ENCODE measurements around the gene MYH9.

GRCh38 chr22:36249160-36249559 is 138.6 kb downstream of the MYH9 start:
- TF ChIP-seq TAF1 (conservative IDR thresholded peaks at IDR 0.05) (no peak), JUND (IDR thresholded peaks at IDR 0.05) (no peak), ATF3 (IDR thresholded peaks at IDR 0.05) (no peak), EGR1 (IDR thresholded peaks at IDR 0.05; ENCODE audit: low read depth in 2 of 2) (no peak), HNF4G (IDR thresholded peaks at IDR 0.05) (no peak)
- TF ChIP-seq, protein P1, sequence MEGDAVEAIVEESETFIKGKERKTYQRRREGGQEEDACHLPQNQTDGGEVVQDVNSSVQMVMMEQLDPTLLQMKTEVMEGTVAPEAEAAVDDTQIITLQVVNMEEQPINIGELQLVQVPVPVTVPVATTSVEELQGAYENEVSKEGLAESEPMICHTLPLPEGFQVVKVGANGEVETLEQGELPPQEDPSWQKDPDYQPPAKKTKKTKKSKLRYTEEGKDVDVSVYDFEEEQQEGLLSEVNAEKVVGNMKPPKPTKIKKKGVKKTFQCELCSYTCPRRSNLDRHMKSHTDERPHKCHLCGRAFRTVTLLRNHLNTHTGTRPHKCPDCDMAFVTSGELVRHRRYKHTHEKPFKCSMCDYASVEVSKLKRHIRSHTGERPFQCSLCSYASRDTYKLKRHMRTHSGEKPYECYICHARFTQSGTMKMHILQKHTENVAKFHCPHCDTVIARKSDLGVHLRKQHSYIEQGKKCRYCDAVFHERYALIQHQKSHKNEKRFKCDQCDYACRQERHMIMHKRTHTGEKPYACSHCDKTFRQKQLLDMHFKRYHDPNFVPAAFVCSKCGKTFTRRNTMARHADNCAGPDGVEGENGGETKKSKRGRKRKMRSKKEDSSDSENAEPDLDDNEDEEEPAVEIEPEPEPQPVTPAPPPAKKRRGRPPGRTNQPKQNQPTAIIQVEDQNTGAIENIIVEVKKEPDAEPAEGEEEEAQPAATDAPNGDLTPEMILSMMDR (IDR thresholded peaks at IDR 0.05; ENCODE audit: low read depth, low read length, missing input control), result no peak
- TF ChIP-seq, protein P2, sequence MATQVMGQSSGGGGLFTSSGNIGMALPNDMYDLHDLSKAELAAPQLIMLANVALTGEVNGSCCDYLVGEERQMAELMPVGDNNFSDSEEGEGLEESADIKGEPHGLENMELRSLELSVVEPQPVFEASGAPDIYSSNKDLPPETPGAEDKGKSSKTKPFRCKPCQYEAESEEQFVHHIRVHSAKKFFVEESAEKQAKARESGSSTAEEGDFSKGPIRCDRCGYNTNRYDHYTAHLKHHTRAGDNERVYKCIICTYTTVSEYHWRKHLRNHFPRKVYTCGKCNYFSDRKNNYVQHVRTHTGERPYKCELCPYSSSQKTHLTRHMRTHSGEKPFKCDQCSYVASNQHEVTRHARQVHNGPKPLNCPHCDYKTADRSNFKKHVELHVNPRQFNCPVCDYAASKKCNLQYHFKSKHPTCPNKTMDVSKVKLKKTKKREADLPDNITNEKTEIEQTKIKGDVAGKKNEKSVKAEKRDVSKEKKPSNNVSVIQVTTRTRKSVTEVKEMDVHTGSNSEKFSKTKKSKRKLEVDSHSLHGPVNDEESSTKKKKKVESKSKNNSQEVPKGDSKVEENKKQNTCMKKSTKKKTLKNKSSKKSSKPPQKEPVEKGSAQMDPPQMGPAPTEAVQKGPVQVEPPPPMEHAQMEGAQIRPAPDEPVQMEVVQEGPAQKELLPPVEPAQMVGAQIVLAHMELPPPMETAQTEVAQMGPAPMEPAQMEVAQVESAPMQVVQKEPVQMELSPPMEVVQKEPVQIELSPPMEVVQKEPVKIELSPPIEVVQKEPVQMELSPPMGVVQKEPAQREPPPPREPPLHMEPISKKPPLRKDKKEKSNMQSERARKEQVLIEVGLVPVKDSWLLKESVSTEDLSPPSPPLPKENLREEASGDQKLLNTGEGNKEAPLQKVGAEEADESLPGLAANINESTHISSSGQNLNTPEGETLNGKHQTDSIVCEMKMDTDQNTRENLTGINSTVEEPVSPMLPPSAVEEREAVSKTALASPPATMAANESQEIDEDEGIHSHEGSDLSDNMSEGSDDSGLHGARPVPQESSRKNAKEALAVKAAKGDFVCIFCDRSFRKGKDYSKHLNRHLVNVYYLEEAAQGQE (IDR thresholded peaks at IDR 0.05), result no peak
- TF ChIP-seq, protein P3, sequence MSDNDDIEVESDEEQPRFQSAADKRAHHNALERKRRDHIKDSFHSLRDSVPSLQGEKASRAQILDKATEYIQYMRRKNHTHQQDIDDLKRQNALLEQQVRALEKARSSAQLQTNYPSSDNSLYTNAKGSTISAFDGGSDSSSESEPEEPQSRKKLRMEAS (IDR thresholded peaks at IDR 0.05), result no peak
